ENCODE data around the gene RABGEF1.
"Not testable (repeated sequence)": the region's sequence is repeated elsewhere in the genome, so short reads cannot be mapped to it uniquely, and the experiment has no call there.

The RABGEF1 gene

GRCh38 chr7:66736892-66737291 is 3.6 kb upstream of the RABGEF1 start:
- DNase-seq: no peak

- no peak for DNase-seq
Observed at GRCh38 chr7:66737667-66738066, 2.9 kb upstream of the RABGEF1 start.

GRCh38 chr7:66739477-66739876 is 1.1 kb upstream of the RABGEF1 start:
- no peak for DNase-seq

GRCh38 chr7:66739953-66740301 is 606 bp upstream of the RABGEF1 start:
- DNase-seq: no peak

GRCh38 chr7:66740980-66741709 is 612 bp downstream of the RABGEF1 start:
- not testable (repeated sequence) for DNase-seq

GRCh38 chr7:66741710-66742049 is 1.1 kb downstream of the RABGEF1 start:
- no peak for DNase-seq

- not testable (repeated sequence) for DNase-seq
Observed at GRCh38 chr7:66742298-66742697, 1.8 kb downstream of the RABGEF1 start.

- DNase-seq: no peak
Observed at GRCh38 chr7:66743920-66744319, 3.4 kb downstream of the RABGEF1 start.

- DNase-seq: no peak
Observed at GRCh38 chr7:66747385-66747784, 6.9 kb downstream of the RABGEF1 start.

- DNase-seq: no peak
Observed at GRCh38 chr7:66747881-66748511, 7.5 kb downstream of the RABGEF1 start.

- no peak for DNase-seq
Observed at GRCh38 chr7:66748791-66749190, 8.3 kb downstream of the RABGEF1 start.

GRCh38 chr7:66751945-66752344 is 11.4 kb downstream of the RABGEF1 start:
- no peak for DNase-seq

GRCh38 chr7:66754541-66754940 is 14.0 kb downstream of the RABGEF1 start:
- no peak for DNase-seq

GRCh38 chr7:66755059-66755458 is 14.5 kb downstream of the RABGEF1 start:
- DNase-seq: not testable (repeated sequence)

GRCh38 chr7:66756227-66756626 is 15.7 kb downstream of the RABGEF1 start:
- not testable (repeated sequence) for DNase-seq

GRCh38 chr7:66756889-66757288 is 16.4 kb downstream of the RABGEF1 start:
- no peak for DNase-seq

GRCh38 chr7:66757939-66758338 is 17.4 kb downstream of the RABGEF1 start:
- no peak for DNase-seq

- DNase-seq: no peak
Observed at GRCh38 chr7:66758950-66759628, 18.6 kb downstream of the RABGEF1 start.

GRCh38 chr7:66763183-66763582 is 22.6 kb downstream of the RABGEF1 start:
- DNase-seq: not testable (repeated sequence)

- DNase-seq: not testable (repeated sequence)
Observed at GRCh38 chr7:66763633-66764355, 23.3 kb downstream of the RABGEF1 start.

GRCh38 chr7:66764905-66765304 is 24.4 kb downstream of the RABGEF1 start:
- not testable (repeated sequence) for DNase-seq

- not testable (repeated sequence) for DNase-seq
Observed at GRCh38 chr7:66765322-66766025, 24.9 kb downstream of the RABGEF1 start.

- DNase-seq: no peak
Observed at GRCh38 chr7:66766041-66766440, 25.5 kb downstream of the RABGEF1 start.

Measured in GOT3 (cell line).